ENCODE measurements around the gene ENKUR.

- no peak for TF ChIP-seq CTCF (IDR thresholded peaks at IDR 0.05)
- TF ChIP-seq POLR2A (IDR thresholded peaks at IDR 0.05) = no peak
These were observed 23.3 kb downstream of the ENKUR start for GRCh38 chr10:24992512-24993133.
